HG03575 (cell line): ENCODE results near the gene PDZRN3.

ENCODE experiments used
- ATAC-seq: cut with Tn5 transposase; IDR thresholded peaks from one replicate; pipeline ENCODE4 v1.9.1; 2021; ENCODE audit not compliant: unreplicated experiment, insufficient number of reproducible peaks, low FRiP score; ENCODE audit errors: extremely low read depth

PDZRN3 gene

DNA sequence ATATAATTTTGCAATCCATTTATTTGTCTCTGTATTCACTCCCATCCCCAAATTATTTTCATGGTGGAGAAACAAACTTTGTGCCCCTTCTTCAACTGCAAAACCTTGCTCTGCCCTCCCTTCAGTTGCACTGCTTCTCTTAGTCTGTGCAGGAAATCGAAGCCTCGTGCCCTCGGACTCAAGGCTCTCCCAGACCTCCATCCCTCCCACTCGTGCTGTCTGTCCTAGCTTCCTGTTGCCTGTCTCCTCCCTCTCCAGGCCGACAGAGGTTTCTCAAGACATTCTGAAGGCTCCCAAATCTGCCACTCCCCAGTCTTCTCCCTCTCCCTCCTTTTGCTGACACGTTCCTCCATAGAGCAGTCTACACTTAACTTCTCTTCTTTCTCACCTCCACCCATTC is 177.6 kb downstream of the PDZRN3 start:
- no peak for ATAC-seq

DNA sequence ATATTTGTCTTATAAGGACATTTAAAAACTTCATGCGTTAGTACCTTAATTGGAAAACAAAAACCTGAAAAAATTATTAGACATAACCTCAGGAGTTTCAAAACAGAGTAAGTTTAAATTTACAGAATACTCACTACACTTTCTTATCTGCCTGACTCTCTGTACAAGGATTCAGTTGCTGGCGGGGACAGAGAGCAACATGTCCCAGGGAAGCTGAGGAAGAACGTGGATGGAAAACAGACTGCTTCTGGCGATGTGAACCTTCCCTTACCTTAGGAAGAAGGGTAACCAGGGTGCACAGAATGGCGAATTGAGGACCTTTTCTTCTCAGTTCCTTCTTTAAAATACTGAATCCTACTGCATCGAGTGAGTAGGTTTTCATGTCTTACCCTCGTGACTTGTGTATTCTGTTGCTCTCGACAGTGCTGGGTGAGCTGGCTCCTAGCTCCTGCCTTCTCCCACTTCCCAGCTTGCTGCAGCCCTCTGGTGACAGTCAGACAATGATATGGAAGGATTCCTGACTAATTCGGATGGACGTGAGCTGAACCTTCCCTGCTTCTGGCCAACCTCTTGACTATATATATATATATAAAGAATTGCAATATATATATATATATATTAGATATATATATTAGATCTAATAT is 178.2 kb downstream of the PDZRN3 start:
- no peak for ATAC-seq

DNA sequence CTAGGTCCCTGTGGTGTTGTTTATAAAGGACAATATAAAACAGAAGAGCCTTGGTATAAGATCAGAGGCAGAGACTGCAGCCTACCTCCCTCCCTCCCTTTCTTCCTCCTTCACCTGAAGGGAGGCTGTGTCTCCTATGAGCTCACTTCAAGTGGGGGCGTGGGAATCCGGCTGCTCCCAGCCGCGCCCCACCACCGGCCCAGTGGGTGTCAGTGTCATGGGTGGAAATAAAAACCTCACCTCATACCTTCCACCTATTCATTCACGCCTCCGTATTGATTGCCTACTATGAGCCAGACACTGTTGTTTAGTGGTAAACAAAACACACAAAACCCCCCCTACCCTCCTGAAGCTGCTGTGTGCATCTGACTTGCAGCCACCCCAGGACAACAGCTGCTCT is 181.9 kb downstream of the PDZRN3 start:
- no peak for ATAC-seq

DNA sequence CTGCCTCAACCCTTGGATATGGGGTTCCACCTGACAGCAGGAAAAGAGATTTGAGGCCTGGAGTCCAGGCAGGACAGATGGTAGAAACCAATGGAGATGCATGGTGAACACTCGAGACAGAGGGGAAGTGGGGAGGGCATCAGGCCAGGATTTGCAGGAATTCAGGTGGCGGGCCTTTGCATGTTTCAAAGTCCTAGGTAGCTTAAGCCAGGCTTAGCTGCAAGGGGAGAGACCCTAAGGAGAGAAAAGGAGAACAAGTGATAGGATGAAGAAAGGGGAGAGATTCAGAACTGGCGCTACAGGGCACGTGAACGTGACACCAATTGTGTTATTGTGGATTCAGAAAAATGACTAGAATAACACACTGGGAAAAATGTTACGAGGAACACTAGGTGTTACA is 182.6 kb downstream of the PDZRN3 start:
- ATAC-seq = no peak

DNA sequence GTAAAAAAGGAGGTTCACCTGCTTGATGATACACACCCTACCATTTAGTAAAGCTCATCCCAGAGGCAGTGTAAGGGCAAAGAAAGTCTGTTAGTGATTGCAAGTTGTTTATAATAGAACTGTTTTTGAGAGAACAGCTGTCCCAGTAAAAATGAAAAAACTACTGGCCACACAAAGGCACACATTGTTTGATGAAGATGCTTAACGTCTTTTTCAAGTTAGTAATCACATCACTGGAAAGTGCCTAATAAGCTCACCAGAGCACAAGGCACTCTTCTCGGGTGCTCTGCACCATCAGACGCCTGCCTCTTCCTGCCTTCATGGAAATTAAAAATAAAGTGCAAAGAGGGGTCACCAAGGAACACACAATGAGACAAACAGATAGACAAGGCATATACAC is 186.9 kb downstream of the PDZRN3 start:
- no peak for ATAC-seq

DNA sequence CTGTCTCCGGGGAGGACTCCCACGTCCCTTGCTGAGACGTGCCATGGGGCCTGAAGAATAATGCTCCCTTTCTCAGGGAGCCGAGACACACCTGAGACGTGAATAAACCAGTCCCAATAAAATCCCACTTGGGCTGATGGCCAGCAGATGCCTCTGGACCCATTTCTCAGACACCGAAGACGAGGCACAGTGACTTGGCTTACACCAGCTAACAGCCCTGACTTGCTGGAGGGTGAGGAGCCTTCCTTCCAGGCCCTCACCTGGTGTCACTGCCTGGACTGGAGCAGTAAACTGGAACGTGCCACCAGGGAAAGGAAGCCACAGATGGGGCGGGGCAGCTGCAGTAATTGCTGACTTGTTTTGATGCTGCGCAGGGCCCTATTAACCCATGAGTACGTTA is 189.7 kb downstream of the PDZRN3 start:
- ATAC-seq = no peak

DNA sequence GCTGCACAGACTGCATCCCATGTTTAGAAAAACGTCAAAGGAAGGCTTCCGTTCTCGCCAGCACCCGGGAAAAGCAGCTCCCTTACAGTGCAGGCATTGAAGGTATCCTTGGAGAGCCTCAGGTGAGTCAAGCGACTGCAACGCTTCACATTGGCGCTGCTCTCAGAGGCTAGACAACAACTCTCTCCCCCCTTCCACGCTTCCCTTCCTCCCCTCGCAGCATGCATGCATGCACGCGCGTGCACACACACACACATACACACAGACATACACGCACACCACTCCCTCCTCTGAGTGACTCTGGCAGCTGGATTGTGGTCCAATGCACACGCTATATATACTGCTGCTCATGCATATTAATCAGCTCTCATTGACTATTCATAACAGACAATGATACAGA is 191.1 kb downstream of the PDZRN3 start:
- no peak for ATAC-seq

DNA sequence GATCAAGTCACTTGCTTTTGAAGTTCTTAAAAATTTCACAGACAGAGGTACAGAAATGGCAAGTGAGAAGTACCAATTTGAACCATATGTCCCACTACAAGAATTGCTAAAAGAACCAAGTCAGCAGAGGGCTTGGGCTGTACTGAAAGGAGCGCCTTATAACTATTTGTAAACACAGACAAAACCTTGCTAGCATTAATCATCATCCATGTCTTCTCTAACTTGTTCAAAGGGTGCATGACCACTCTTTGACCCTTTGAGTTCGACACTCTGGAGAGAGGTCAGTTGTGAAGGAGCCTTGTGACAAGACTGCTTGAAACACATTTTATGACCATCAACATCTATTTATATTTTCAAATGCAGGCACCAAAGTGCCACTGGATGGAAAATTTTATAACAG is 191.7 kb downstream of the PDZRN3 start:
- ATAC-seq = no peak

DNA sequence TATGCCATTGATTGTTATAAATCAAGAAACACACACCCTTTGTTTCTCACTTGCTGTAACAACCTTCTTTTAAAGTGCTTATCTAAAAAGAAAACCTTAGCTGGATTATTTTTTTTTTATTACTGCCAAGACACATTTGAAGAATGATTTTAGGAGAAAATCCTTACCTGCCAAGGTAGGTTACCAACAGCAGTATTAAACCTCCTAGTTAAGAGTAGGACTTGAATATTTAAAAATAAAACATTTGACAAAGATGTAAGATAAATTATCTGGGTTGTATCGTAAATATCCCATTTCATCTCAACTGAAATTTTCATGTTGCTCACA is 192.1 kb downstream of the PDZRN3 start:
- ATAC-seq = no peak

DNA sequence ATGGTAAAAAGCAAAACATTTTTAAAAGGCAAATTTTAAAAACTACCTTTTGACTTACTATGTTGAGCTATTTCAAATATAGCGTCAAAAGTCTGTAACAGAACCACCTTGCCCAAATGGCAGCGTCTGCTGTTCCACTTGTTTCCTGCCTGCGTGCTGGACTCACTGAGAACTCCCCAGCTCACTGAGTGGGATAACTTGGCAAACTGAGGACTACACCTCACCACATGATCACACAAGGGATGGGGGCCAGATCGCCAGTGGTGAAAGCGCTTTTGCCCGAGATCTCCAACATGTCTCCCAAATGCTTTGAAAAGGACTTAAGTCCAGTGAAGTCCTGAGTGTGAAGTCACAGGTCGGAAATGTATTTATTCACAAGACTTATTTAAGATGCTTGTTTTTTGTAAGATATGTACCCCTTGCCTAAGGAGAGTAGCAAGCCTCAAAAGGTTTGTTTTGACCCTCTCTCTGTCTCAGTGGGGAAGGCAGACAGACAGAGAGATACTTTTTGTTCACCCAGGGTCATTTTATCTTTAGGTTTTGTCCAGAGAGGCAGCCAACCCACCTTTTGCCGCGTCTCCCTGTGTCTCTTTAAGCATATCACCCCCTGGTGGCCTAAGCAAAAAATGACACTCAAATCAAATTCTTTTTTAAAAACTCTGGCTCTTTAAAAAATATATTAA is 192.6 kb downstream of the PDZRN3 start:
- no peak for ATAC-seq

DNA sequence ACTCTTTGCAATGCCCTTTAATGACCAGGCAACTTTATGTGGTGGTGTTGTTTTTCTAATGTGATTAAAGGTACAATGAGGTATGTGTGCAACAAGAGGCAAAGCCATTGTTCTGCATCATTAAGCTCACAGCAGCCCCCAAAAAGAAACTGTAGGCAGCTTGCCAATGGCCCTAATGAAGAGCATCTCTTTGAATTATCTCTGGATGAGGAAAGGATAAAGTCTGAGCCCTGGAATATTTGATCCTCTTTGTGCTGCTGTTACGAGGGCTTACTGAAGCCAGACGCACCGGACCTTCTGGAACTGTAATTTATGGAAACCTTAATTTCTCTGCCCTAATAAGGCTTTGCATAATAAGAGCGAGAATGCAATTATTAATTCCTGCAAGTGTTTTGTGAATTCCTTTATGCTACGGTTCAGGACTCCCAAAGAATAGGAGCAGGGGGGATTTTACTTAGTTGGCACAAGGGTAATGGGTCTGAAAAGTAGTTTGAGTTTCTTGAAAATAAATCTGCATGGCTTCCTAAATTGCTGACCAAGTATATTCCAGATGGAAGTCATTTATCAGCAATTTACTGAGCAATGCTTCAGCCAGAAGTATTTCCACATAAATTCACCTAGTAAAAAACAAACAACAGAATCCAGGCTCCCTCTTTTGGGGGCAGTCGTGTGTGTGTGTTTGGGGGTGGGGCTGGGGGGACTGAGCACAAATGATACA is 193.4 kb downstream of the PDZRN3 start:
- no peak for ATAC-seq

DNA sequence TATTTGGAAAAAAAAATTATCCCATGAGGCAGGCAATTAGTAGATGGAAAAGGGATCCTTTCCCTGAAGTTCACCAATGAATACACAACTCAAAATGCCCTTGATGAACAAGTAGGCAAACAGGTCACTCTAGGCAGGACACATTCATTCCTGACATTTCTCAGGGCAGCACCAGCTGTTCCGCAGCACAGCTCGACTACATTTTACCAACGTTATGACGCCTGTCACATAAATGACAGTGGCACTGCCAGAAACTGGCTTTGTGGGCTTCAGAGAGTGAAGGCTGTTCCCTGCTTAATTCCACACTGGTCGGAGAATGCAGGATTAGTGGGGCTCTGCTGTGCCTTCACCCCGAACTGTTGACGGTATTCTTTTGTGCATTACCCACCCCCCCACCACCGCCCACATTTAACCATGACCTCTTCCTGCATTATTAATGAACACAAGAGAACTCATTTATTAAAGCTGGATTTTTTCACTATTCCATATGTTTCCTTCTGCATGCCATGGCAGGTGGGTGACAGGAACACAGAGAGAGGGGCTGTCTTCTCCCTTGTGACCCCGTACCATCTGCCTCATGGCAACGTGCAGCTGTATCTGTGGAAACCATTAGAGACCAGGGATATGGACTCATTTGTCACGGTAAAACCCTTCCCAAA is 197.6 kb downstream of the PDZRN3 start:
- ATAC-seq = no peak

DNA sequence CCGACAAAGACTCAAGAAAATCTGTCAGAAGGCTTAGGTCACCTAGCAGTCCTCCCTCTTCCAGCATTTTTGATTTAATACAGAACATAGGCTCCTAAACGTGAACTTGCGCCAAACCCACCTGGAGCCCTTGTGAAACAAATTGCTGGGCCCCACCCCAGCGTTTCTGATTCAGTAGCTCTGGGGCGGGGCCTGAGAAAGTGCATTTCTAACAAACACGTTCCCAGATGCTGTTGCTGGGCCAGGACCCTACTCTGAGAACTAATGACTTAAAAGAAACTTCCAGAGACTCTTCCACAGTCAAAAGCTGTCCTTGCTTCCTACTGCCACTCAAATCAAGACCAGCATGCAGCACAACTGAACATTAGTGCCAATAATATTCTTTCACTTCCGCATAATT is 198.1 kb downstream of the PDZRN3 start:
- no peak for ATAC-seq

DNA sequence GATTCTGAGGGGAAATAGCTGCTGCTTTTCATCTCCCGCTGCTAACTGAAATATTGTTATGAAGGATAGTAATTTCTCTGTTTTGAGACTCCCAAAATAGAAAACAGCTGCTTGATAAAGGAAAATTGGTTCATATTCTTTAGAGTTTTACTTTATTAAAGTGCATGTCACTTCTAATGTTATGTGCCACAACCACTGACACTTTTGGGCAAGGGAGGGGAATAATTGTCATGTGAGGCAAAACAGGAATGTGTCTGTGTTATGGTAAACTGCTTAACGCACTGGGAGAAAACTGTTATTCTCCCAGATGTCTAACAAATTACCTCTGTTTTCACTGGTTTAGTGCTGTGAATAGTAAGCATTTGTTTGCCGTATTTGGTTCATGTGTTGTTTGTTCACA is 201.6 kb downstream of the PDZRN3 start:
- no peak for ATAC-seq

DNA sequence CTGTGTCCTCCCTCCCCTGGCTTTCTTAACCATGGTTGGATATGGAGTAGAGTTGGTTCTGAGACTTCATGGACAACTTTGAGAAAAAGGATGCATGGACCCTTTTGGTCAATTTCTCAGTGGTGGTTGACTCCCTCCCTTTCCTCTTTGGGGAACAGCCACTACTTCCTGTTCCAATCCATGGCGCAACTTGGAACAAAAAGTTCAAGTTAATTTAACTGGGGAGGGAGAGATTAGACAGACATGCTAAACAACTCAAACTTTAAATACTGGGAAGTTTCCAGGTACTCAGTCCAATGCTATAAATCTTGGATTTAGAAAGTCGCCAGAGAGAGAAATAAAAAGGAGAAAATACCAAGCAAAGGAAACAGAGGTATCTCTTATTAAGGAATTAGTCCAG is 202.2 kb downstream of the PDZRN3 start:
- ATAC-seq = no peak

DNA sequence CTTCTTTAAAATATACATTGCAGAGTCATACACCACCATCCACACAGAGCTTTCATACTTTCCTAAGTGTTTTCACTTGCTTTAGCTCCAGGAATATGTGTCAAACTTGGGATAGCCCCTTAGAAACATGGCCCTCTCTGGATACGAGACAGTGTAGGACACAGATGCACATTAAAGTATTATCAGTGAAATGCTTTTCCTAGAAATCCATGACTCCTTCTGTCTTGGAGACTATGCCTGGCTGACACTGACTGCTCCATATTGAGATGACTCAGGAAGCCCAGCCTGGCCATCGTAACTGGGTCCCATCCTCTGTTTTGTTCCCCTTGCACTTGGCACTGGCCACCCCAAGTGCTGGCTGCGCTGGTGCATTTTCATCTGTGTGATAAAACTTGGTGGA is 204.8 kb downstream of the PDZRN3 start:
- no peak for ATAC-seq

DNA sequence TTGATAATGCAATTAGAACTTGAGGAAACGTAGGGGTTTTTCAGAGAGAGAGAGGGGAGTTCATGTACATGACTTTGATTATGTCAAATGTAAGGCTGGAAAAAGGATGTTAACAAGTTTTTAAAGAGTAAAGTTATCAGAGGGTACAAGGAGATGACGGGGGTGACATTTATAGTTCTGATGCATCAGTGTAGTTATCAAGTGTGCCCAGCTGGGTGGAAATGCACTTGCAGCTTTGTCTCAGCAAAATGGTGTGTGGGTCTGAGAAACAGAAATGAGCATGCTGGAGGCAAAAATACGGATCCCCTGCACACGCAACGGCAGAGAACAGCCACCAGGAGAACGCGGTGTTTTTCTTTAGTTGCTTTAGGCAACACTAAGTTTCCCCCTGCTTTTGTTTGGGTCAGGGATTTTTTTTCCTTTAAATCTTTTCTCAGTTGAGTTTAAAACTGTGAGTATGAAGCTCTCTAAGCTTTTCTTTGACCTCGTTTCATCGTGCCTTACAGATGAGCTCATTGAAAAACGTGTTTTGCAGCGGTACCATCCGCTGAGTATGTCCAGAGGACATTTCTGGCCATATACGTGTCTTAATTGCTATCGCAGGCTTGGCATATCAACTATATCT is 205.4 kb downstream of the PDZRN3 start:
- ATAC-seq = no peak

DNA sequence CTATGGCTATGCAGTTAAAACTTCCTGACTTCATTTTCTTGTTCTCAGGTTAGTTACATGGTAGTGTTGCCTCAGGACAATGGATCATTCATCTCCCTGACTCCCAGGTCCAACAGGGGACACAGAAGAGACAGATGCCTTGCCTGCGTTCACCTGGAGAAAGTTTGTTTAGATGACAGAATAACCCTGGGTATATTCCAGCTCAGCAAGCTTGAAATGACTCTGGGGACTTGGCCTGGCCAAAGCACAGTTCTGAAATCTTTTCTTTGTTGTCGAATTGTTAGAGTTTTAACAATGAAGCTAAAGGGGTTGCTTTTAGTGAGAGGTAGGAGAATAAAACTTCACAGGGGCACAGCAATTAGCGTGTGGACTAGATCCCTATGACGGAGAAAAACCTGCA is 206.1 kb downstream of the PDZRN3 start:
- no peak for ATAC-seq

DNA sequence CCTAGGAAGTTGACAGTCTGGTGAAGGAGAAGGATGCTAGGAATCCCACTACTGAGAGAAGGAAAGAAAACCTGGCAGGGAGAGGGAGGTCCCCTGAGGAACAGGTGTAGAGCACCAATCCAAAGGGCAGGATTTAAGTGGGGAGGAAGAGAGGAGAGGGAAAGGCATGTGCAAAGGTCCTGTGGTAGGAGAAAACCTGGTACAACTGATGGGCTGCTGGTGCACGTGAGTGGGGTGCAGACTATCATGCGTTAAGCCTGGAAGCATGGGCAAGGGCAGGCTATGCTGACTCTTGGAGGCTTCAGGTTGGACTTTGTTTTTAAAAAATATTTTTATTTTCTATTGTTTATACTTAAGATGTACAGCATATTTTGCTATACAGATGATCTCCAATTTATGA is 209.6 kb downstream of the PDZRN3 start:
- no peak for ATAC-seq

DNA sequence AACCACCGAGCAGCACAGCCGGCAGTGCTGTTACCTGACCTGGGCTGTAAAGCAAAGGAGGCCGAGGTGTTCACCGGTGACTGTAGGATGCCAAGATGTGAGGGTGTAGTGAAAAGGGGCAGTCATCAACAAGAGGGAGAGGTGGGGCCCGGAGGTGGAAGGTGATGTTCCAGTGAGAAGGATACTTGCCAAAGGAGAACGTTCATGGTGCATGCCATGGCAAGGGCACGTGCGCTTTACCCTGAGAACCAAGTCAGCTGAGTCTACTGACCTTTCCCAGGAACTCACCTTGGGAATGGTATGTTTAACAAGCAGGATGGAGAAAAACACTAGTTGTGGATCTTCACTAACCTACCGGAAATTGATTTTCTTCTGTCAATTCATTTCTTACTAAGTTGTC is 211.1 kb downstream of the PDZRN3 start:
- no peak for ATAC-seq
